HG03460 (cell line): ENCODE results near the gene AFF3.
"Not testable (repeated sequence)": the region's sequence is repeated elsewhere in the genome, so short reads cannot be mapped to it uniquely, and the experiment has no call there.

Experiments used
- ATAC-seq: cut with Tn5 transposase; IDR thresholded peaks from one replicate; pipeline ENCODE4 v1.9.1; 2021; ENCODE audit not compliant: unreplicated experiment

Gene AFF3

GRCh38 chr2:99520813-99521212, 621.6 kb downstream of the AFF3 start:
- no peak for ATAC-seq

- ATAC-seq = no peak
Observed at GRCh38 chr2:99520195-99520594, 622.2 kb downstream of the AFF3 start.

GRCh38 chr2:99514357-99514756, 628.0 kb downstream of the AFF3 start:
- ATAC-seq = no peak

GRCh38 chr2:99512181-99512591, 630.2 kb downstream of the AFF3 start:
- ATAC-seq = no peak

GRCh38 chr2:99509387-99509786, 633.0 kb downstream of the AFF3 start:
- ATAC-seq = no peak

GRCh38 chr2:99507937-99508818, 634.2 kb downstream of the AFF3 start:
- ATAC-seq = no peak

GRCh38 chr2:99504844-99505584, 637.4 kb downstream of the AFF3 start:
- no peak for ATAC-seq

- not testable (repeated sequence) for ATAC-seq
Observed at GRCh38 chr2:99503662-99504416, 638.6 kb downstream of the AFF3 start.

GRCh38 chr2:99496021-99496420, 646.4 kb downstream of the AFF3 start:
- no peak for ATAC-seq
